Body of pancreas (tissue), 4 donors: Measurements from ENCODE around the gene HECW1.

Experiments
- CTCF ChIP-seq, 7 experiments: fragments of 450-650 bp in 4 of 7; fragments of 200-600 bp in 3 of 7; sonication (generic) in 3 of 7; IDR thresholded peaks; one replicate each; pipeline ENCODE4 v1.5.1; 2016 to 2019; ENCODE audit warnings: antibody characterized with exemption in 7 of 7
- POLR2A ChIP-seq, 3 donors: fragments of 450-650 bp; IDR thresholded peaks; one replicate each; pipeline ENCODE4 v1.6.1; 2016; ENCODE audit warnings: antibody characterized with exemption in 3 of 3, mild to moderate bottlenecking in 2 of 3

DNA sequence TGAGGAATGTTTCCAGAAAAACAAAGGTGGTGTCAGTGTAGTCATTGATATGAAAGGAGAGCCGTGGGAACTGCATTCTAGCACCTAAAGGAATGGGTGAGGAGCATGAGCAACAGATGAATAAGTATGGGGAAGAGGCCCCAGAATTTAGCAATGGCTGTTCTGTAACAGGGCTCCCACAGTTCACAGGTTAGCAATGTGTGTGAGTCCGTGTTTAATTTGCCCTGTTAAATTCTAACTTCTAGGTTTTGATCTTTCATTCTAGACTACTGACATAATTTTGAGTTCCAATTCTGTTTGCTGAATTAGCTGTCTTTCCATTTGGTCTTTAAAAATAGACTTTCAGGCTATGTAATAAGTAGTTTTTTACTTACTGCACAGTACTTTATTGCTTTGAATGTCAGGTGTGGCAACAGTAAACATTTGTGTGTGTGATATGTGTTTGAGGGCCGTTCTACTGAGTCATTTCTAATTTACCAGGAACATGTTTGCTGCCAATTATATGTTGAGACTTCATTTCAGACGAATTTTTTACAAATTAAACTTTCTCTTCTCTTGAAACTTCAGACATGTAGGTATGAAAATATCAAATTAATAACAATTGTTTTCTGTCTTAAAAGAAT lies 479.2 kb downstream of the HECW1 start:
- TF ChIP-seq CTCF (IDR thresholded peaks at IDR 0.05) (no peak), POLR2A (IDR thresholded peaks at IDR 0.05) (no peak)
